KOPT-K1 (cell line): ENCODE measurements around the gene CNTNAP2.

Source experiments
- H3K27ac ChIP-seq: fragments of 200-600 bp; sonication (generic); 2 replicates; pipeline ENCODE4 v1.5.1; 2016; ENCODE audit warnings: antibody characterized with exemption, mild to moderate bottlenecking, low read depth, low read length; ENCODE audit not compliant: poor library complexity, severe bottlenecking
- H3K36me3 ChIP-seq: fragments of 200-600 bp; sonication (generic); 2 replicates; pipeline ENCODE4 v1.5.1; 2017; ENCODE audit warnings: antibody characterized with exemption, mild to moderate bottlenecking, low read length, moderate library complexity; ENCODE audit not compliant: insufficient read depth
- H3K9me3 ChIP-seq: fragments of 200-600 bp; sonication (generic); 2 replicates; pipeline ENCODE4 v1.5.1; 2017; ENCODE audit warnings: antibody characterized with exemption, low read length, mild to moderate bottlenecking; ENCODE audit not compliant: insufficient read depth, poor library complexity, severe bottlenecking

CNTNAP2 gene

DNA sequence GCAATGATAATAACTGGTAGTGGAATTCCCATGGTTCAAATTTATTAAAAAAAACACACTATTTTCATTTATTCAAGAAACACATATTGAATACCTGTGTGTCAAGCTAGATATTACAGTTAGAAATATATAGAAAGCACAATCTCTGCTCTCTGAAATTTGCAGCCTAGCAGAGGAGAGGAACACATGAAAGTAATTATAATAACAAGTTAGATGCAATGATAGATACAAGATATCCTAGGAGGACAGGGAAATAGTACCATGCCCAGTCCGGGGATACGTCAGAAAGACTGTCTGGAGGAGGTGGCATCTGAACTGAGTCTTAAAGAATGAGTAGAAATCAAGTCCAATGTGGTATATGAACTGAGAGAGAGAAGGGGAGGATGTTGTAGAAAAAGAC lies 1988.3 kb downstream of the CNTNAP2 start:
- no peaks in the 10 kb centered on the region for H3K9me3 ChIP-seq
- no peaks in the 10 kb centered on the region for H3K36me3 ChIP-seq
- no peak overlapping the region for H3K27ac ChIP-seq

DNA sequence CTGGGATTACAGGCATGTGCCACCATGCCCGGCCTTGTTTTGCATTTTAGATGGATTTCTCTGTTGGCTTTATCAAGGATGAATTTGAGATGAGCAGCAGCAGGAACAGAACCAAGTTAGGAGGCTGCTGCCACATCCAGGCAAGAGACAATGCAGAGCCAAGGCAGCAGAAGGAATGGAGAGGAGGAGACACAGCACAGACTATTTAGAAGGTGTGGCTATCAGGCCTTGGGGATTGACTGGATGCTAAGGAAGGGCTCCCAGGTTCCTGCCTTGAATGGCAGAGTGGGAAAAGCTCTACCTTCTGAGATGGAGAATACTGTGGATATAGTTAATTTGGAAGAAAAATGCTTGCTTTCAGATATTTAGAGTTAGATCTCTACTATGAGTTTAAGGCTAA lies 1989.3 kb downstream of the CNTNAP2 start:
- no peaks in the 10 kb centered on the region for H3K9me3 ChIP-seq
- H3K27ac ChIP-seq: no peak overlapping the region

DNA sequence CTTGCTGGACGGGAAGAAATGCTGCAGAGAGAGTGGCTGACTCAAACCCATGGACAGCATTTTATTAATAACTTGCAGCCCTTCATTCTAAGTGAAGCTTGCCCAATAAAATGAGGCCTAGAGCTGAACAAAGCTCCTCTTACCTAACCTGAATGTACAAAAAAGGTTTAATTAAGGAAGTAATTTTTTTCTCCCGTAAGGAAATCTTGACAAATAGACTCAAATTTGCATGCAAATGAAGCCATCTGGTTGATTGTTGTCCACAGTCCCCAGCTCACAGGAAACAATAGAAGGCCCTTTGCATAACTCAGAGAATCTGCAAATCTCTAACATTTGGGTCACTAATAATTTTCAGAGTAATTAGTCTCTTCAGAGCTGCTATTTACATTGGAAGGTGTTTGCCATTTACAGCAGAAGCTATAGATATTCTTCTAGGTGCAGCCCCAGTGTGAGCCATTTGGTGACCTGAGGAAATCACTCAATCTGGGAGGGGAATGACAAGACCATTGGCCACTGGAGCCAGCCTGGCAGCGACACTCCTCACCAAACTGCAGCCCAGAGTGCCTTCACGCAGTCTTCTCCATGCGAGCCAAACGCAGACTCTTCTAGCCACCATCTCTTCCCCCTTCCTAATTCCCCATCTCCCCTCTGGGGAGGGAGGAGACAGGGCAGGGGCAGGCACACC lies 1991.0 kb downstream of the CNTNAP2 start:
- Histone ChIP-seq H3K36me3 (no peaks in the 10 kb centered on the region), H3K9me3 (no peaks in the 10 kb centered on the region), H3K27ac (no peak overlapping the region)

More for the DNA sequence above, 1989.3 kb downstream of the CNTNAP2 start:
- H3K36me3 ChIP-seq: no peaks in the 10 kb centered on the region

DNA sequence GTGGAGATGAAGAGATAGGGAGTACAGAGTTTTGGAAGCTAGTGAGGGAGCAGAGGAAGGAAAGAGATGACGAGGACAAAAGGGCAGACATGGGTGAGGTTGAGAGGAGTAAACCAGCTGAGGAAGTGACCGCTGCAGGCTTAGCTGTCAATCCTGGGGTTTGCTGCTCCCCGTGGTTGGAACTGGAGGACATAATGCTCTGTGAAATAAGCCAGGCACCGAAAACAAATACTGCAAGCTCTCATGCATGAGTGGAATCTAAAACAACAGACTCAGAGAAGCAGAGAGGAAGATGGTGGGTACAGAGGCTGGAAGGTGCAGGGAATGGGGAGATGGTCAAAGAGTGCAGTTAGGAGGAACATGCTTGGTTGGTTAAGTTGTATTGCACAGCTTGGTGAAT lies 1991.8 kb downstream of the CNTNAP2 start:
- H3K36me3 ChIP-seq: no peaks in the 10 kb centered on the region
- H3K9me3 ChIP-seq: no peaks in the 10 kb centered on the region
- no peak overlapping the region for H3K27ac ChIP-seq

DNA sequence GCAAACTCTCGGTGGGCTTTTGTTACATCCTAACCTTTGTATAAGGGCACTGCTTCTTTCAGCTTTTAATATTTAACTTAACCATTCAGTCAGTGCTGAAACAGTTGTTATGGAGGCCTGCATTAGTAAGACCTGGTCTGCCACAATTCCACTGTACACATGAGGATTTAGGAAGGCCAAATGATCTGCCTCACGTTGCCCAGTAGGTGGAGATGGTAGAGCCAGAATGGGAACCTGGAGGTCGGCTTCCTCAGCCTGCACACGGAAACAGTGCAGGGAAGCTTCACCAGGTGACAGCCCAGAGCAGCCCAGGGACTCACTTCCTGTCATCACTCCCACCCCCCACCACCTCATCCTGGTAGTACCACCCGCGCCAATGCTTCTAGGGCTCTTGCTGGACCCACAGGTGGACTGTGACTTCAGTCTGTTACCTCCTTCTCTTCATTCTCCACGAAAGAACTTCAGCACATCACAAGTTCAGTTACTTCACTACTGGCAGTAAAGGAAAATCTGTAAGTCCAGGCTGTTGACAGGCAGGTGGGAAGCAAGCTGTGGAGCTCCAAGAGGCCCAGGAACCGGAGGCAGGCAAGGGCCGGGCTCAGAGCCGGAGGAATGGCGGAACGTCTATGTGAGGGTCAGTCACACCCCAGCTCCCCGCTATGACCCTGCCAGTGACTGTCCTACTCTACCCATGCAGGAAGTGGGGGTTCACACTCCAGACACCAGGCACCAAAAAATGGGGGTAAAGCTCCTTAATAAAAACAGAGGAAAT lies 1993.7 kb downstream of the CNTNAP2 start:
- Histone ChIP-seq H3K36me3 (no peaks in the 10 kb centered on the region), H3K9me3 (no peaks in the 10 kb centered on the region), H3K27ac (no peak overlapping the region)

DNA sequence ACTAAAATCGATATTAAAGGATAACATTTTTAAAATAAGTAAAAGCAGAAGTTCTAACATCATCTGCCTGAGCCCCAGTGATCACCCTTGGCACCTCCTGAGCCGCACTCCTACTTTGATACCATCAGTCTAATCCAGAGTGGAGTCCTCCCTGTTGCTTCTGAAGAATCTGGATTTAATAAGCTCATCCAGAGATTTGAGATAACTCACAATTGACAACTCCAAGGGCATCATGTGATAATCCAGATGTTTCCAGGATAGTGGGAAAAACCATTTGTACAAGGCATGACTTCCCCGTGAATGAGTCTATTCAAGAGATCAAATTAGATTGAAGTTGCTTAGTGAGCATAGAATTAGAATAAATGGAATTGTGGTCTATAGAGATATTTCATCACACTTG lies 1998.2 kb downstream of the CNTNAP2 start:
- H3K9me3 ChIP-seq: no peaks in the 10 kb centered on the region
- no peaks in the 10 kb centered on the region for H3K36me3 ChIP-seq
- no peak overlapping the region for H3K27ac ChIP-seq

DNA sequence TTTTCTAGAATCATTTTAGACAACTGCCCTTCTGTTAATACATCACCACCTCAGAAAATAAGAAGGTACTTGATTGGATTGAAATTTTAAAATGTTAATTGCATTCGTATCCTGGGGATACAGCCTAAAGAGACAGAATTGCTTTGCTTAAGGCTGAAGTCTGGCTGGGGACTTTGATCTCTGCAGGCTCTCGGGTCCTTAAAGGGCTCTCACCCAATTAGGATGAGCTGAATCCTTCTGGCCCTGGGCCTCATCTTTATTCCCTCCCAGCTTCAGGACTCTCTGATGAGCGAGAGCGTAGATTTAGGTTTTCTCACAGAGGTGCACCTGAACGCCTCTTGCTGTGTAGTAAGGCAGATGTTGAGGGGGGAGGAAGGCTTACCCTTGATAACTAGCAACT lies 1998.7 kb downstream of the CNTNAP2 start:
- Histone ChIP-seq H3K27ac (no peak overlapping the region), H3K36me3 (no peaks in the 10 kb centered on the region), H3K9me3 (no peaks in the 10 kb centered on the region)

DNA sequence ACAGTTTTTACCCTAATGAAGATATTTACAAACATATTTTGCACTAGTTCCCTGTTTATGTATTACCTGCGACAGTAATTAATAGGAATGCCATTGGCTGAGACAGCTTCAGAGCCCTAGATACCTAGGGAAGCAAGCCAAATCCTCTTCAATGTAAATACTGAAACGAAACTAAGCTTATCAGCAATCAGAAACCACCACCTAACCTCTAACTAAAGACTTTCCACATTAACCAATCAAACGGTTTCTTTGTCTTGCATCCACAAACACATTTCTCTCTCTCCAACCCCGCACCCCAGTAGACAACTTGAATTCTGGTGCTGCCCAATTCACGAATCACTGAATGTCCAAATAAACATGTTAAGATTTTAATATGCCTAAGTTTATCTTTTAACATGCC lies 1999.6 kb downstream of the CNTNAP2 start:
- H3K9me3 ChIP-seq: no peaks in the 10 kb centered on the region
- no peak overlapping the region for H3K27ac ChIP-seq
- no peaks in the 10 kb centered on the region for H3K36me3 ChIP-seq

DNA sequence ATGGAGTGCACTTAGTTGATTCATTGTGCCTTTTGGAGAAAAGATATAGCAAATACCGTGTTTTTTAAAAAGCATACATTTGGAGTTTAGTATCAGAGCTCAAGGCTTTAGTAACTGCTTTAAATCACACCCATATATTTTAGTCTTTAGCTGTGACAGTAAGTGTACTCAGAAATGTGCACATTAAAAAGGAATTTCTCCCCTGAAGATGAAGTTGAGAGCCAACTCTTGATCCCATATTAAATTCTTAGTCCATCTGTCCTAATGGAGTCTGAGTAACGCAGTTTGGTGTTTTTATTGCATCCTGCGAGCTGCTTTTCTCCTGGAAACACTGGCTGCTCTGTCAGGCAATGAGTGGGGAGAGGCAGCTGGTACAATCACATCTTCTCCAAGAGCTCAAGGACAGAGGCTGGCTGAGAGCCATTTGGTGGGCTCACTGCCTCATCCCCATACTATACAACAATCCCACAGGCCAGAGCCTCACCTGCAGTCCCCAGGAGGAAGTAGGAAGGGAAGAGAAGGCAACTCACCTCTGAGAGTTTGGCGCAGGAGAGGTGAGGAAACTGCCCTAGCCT lies 2000.3 kb downstream of the CNTNAP2 start:
- H3K27ac ChIP-seq: no peak overlapping the region

DNA sequence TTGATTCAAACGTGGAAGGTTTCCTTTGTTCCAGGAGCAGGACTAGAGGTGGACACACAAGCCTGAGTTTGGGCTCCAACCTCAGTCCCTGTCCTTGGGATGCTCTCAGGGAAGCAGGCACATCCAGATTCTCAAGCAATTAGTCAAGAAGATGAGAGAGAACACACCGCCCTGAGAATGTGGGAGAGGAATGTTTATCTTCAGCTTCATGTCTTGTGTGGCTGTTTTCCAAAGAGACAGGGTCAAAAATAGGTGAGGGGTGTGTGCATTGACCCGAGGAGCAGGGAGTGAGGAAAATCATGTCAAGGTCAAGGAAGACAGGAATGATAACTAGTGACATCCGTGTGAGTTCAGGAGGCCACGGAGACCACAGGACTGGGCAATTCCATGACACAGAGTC lies 2001.8 kb downstream of the CNTNAP2 start:
- no peaks in the 10 kb centered on the region for H3K36me3 ChIP-seq
- H3K27ac ChIP-seq: no peak overlapping the region
- no peaks in the 10 kb centered on the region for H3K9me3 ChIP-seq

More for the DNA sequence above, 2000.3 kb downstream of the CNTNAP2 start:
- Histone ChIP-seq H3K36me3 (no peaks in the 10 kb centered on the region), H3K9me3 (no peaks in the 10 kb centered on the region)

DNA sequence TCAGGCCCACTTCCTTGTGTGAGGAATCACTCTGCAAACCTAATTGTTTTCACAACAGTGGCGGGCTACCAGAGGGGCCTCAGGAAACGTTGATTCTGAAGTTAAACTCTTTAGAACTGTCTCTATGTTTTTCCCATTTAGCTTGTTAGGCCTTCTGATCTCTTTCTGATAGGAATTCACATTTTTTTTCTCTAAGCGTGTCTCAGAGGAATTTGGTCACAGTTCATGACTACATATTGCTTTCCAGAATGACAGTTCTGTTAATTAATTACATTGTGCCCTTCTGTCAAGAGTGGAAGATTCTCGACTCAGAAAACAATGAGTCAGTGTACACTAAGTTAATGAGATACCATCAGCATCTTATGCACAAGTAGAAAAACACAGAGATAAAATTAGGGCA lies 2004.8 kb downstream of the CNTNAP2 start:
- Histone ChIP-seq H3K36me3 (no peaks in the 10 kb centered on the region), H3K9me3 (no peaks in the 10 kb centered on the region), H3K27ac (no peak overlapping the region)

DNA sequence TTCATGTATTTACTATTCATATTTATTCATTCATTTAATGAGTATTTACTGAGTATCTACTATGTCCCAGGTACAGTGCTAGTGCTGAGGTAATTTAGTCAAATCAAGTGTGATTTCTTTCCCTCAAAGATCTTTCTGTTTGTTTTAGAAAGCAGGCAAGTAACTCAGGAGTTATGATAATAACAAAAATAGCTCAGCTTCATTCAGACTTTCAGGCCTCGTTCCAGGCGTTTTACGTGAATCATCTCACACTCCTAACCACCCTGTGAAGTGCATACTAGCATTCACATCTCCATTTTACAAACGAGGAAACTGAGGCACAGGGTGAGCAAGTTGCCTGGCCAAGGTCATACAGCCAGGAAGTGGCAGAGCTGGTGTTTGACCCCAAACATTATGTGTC lies 2005.2 kb downstream of the CNTNAP2 start:
- Histone ChIP-seq H3K27ac (no peak overlapping the region), H3K9me3 (no peaks in the 10 kb centered on the region), H3K36me3 (no peaks in the 10 kb centered on the region)

DNA sequence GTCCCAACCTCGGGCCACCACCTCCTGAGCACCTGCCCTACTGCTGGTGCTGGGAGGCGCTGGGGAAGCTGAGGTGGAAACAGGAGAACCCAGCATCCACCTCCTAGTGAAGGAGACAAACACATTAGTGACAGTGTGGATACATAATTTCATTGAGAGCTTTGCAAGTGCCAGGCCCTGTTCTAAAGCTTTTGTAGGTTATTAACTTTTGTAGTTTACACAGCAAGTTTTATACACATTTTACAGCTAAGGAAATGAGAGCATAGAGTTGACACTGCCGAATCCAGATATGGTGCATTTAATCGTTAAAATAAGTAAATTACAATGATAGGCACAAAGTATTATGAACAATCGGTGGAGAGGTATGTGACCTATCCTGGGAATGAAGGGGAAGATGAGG lies 2007.9 kb downstream of the CNTNAP2 start:
- Histone ChIP-seq H3K27ac (no peak overlapping the region), H3K9me3 (no peaks in the 10 kb centered on the region)

DNA sequence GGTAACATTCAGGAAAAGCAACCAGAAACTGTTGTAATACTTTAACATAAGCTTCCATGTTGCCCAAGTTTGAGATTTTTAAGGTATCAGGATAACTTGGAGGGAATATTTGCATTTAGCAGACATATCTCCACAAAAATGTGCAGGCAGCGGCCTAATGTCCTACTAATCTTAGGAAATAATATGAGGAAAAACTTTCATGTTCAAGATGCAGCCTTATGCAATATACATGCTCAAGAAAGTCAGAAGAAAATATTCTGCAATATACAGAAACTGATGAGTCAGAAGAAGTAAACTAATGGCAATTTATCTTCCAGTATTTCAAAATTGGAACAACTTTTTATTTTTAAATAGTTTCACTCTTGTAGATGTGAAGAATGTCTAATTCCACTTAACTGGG lies 2010.8 kb downstream of the CNTNAP2 start:
- no peaks in the 10 kb centered on the region for H3K9me3 ChIP-seq
- H3K36me3 ChIP-seq: no peaks in the 10 kb centered on the region

More for the DNA sequence above, 2007.9 kb downstream of the CNTNAP2 start:
- H3K36me3 ChIP-seq: no peaks in the 10 kb centered on the region

DNA sequence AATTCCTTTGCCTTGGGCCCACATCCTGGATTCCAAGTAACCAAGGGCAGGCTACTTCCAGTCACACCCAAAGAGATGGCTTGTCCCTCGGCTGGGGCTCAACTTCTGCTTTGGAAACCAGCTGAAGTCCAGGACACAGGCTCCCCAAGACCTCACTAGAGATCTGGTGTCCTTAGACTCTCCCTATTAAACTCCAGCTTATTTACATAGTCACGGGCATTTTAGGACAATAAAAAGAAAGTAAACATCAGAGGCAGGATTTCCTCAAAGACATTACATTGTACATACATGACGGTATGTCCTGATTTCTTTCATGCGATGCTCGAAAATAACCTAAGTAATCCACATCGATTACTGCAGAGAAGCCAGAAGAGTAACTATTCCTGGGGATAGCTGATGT lies 2012.4 kb downstream of the CNTNAP2 start:
- Histone ChIP-seq H3K36me3 (no peaks in the 10 kb centered on the region), H3K27ac (no peak overlapping the region), H3K9me3 (no peaks in the 10 kb centered on the region)

More for the DNA sequence above, 2010.8 kb downstream of the CNTNAP2 start:
- no peak overlapping the region for H3K27ac ChIP-seq
